ENCODE results near the gene SNW1. TPM values are rescaled to one million over a fixed set of nuclear protein-coding genes. Genes with fewer than 3 reads are reported as not detected.
"Not testable (repeated sequence)": the region's sequence is repeated elsewhere in the genome, so short reads cannot be mapped to it uniquely, and the experiment has no call there.

The SNW1 gene
- total RNA-seq, 4 donors from 2014 or later, result 31.7 to 99.9 (median 44.9) TPM

GRCh38 chr14:77786148-77786547 lies 25.2 kb upstream of the SNW1 start:
- TF ChIP-seq POLR2A (IDR thresholded peaks at IDR 0.05) (no peak), CTCF (IDR thresholded peaks at IDR 0.05) (no peak)
- Histone ChIP-seq H3K27ac (no peak overlapping the region), H3K4me1 (no peaks in the 10 kb centered on the region), H3K36me3 (no peaks in the 10 kb centered on the region), H3K4me3 (no peak overlapping the region), H3K27me3 (no peaks in the 10 kb centered on the region), H3K9me3 (no peaks in the 10 kb centered on the region)
- DNase-seq, result no peak

- H3K36me3 ChIP-seq, result no peaks in the 10 kb centered on the region
- no peak for TF ChIP-seq CTCF (IDR thresholded peaks at IDR 0.05)
- no peak for TF ChIP-seq POLR2A (IDR thresholded peaks at IDR 0.05)
- H3K27me3 ChIP-seq, result no peaks in the 10 kb centered on the region
- no peak overlapping the region for H3K27ac ChIP-seq
- DNase-seq, result no peak
- H3K9me3 ChIP-seq, result no peaks in the 10 kb centered on the region
- no peaks in the 10 kb centered on the region for H3K4me1 ChIP-seq
- H3K4me3 ChIP-seq, result no peak overlapping the region
These were observed 21.2 kb upstream of the SNW1 start for GRCh38 chr14:77782202-77782601.

- H3K4me1 ChIP-seq, H3K9me3 ChIP-seq, H3K27me3 ChIP-seq, H3K4me3 ChIP-seq, DNase-seq, H3K27ac ChIP-seq, H3K36me3 ChIP-seq: not testable (repeated sequence)
These were observed 13.0 kb upstream of the SNW1 start for GRCh38 chr14:77773966-77774365.

GRCh38 chr14:77768442-77769069 lies 7.6 kb upstream of the SNW1 start:
- DNase-seq, H3K9me3 ChIP-seq, H3K27ac ChIP-seq, H3K4me1 ChIP-seq, H3K27me3 ChIP-seq, H3K4me3 ChIP-seq, H3K36me3 ChIP-seq: not testable (repeated sequence)

GRCh38 chr14:77763978-77764377 lies 3.0 kb upstream of the SNW1 start:
- Histone ChIP-seq H3K27ac (no peak overlapping the region), H3K36me3 (no peaks in the 10 kb centered on the region), H3K4me1 (peaks cover 0 to 12% (median 10%) of the 10 kb centered on the region in 4 donors), H3K4me3 (no peak overlapping the region), H3K27me3 (no peaks in the 10 kb centered on the region), H3K9me3 (no peaks in the 10 kb centered on the region)
- no peak for DNase-seq
- TF ChIP-seq CTCF (IDR thresholded peaks at IDR 0.05), result no peak
- TF ChIP-seq POLR2A (IDR thresholded peaks at IDR 0.05), result no peak

- peaks cover 0 to 15% (median 10%) of the 10 kb centered on the region in 4 donors for H3K4me1 ChIP-seq
- no peaks in the 10 kb centered on the region for H3K27me3 ChIP-seq
- H3K27ac ChIP-seq, result no peak overlapping the region
- no peaks in the 10 kb centered on the region for H3K36me3 ChIP-seq
- TF ChIP-seq CTCF (IDR thresholded peaks at IDR 0.05) (no peak), POLR2A (IDR thresholded peaks at IDR 0.05) (no peak)
- no peak overlapping the region for H3K4me3 ChIP-seq
- H3K9me3 ChIP-seq, result no peaks in the 10 kb centered on the region
- DNase-seq, result no peak
These were observed 2.4 kb upstream of the SNW1 start for GRCh38 chr14:77763316-77763715.
